ENCODE data around the gene SLC49A4. TPM values are rescaled to one million over a fixed set of nuclear protein-coding genes. Genes with fewer than 3 reads are reported as not detected.

The SLC49A4 gene
- total and polyA plus RNA-seq, 11 donors = 5.6 to 25.4 (median 14.4) TPM

- intact Hi-C loops (cut with DNase I) = no loop called here
- TF ChIP-seq POLR2A (IDR thresholded peaks at IDR 0.05) (no peak), CTCF (IDR thresholded peaks at IDR 0.05) (no peak)
- Histone ChIP-seq H3K27me3 (peaks cover 0 to 25% (median 0%) of the 10 kb centered on the region in 9 donors), H3K27ac (no peak overlapping the region), H3K9me3 (no peaks in the 10 kb centered on the region), H3K4me1 (no peaks in the 10 kb centered on the region), H3K4me3 (no peak overlapping the region), H3K36me3 (peaks cover 0 to 11% (median 0%) of the 10 kb centered on the region in 9 donors)
- DNase-seq (no peak), ATAC-seq (no peak)
- whole genome bisulfite sequencing, 4 donors = 86 to 92% (median 90%) methylated on average over 16 to 17 of the region's 17 CpGs
These were observed 120.6 kb downstream of the SLC49A4 start for GRCh38 chr3:122915300-122916055.

- no peak overlapping the region for H3K27ac ChIP-seq
- H3K4me3 ChIP-seq = no peak overlapping the region
- TF ChIP-seq POLR2A (IDR thresholded peaks at IDR 0.05) (no peak), CTCF (IDR thresholded peaks at IDR 0.05) (no peak)
- DNase-seq (no peak), ATAC-seq (no peak)
- H3K9me3 ChIP-seq = no peaks in the 10 kb centered on the region
- H3K36me3 ChIP-seq = peaks cover 0 to 10% (median 0%) of the 10 kb centered on the region in 9 donors
- WGBS, 4 donors = 78 to 88% (median 81%) methylated on average over 4 of the region's 4 CpGs
- peaks cover 0 to 25% (median 0%) of the 10 kb centered on the region in 9 donors for H3K27me3 ChIP-seq
- no peaks in the 10 kb centered on the region for H3K4me1 ChIP-seq
- intact Hi-C loops (cut with DNase I) = no loop called here
These were observed 121.2 kb downstream of the SLC49A4 start for GRCh38 chr3:122916084-122916483.

- no peak for TF ChIP-seq CTCF (IDR thresholded peaks at IDR 0.05)
- TF ChIP-seq POLR2A (IDR thresholded peaks at IDR 0.05) = no peak
- no peak for DNase-seq
- Histone ChIP-seq H3K4me1 (peaks cover 0 to under 1% (median 0%) of the 10 kb centered on the region in 12 donors), H3K4me3 (no peak overlapping the region), H3K27me3 (peaks cover 0 to 27% (median 0%) of the 10 kb centered on the region in 9 donors), H3K27ac (no peak overlapping the region), H3K36me3 (peaks cover 0 to 7% (median 0%) of the 10 kb centered on the region in 9 donors), H3K9me3 (no peaks in the 10 kb centered on the region)
- intact Hi-C loops (cut with DNase I) = no loop called here
- 85 to 92% (median 88%) methylated on average over 6 of the region's 6 CpGs for WGBS, 4 donors
- no peak for ATAC-seq
These were observed 121.7 kb downstream of the SLC49A4 start for GRCh38 chr3:122916580-122916979.

GRCh38 chr3:122917412-122917811 lies 122.5 kb downstream of the SLC49A4 start:
- ATAC-seq = no peak
- no peak for DNase-seq
- no peaks in the 10 kb centered on the region for H3K9me3 ChIP-seq
- no peaks in the 10 kb centered on the region for H3K36me3 ChIP-seq
- intact Hi-C loops (cut with DNase I) = no loop called here
- H3K4me3 ChIP-seq = no peak overlapping the region
- 86 to 95% (median 89%) methylated on average over 4 of the region's 4 CpGs for WGBS, 4 donors
- peaks cover 0 to 5% (median 0%) of the 10 kb centered on the region in 12 donors for H3K4me1 ChIP-seq
- no peak overlapping the region for H3K27ac ChIP-seq
- peaks cover 0 to 33% (median 4%) of the 10 kb centered on the region in 9 donors for H3K27me3 ChIP-seq
- TF ChIP-seq POLR2A (IDR thresholded peaks at IDR 0.05) (no peak), CTCF (IDR thresholded peaks at IDR 0.05) (no peak)

Measured in heart left ventricle (tissue), 16 donors.